Measurements from ENCODE around the gene MMEL1.

MMEL1 gene

DNA sequence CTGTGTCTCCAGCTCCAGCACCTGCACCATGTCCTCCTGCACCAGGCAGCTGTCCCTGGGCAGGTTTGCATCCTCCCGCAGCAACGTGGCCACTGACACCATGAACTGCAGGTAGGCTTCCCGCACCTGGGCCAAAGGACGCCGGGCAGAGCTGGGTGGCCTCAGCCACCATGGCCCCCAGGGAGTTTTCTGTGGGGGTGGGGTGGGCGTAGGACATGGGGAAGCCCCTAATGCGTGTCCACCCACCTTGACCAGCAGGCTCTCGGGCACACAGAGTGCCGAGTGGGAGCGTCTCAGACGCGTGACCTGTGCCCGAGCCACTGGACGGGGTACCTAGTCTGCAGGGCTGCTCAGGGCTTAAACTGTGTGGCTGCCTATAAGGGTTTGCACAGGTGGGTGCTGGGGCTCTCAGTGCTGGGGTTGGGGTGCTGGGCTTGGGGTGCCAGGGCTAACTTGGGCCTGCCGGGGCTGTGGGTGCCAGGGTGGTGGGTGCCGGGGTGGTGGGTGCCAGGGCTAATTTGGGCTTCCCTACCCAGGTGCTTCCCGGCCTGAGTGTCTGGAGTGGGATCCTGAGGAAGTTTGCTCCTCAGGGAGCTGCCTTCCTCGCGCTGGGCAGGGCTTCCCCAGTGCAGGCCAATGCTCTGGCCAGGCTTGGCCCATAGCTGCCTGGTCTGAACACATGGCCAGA is 28.5 kb downstream of the MMEL1 start:
- no peak for DNase-seq

- DNase-seq, result no peak
Observed at GRCh38 chr1:2603521-2604155, 29.2 kb downstream of the MMEL1 start.

DNA sequence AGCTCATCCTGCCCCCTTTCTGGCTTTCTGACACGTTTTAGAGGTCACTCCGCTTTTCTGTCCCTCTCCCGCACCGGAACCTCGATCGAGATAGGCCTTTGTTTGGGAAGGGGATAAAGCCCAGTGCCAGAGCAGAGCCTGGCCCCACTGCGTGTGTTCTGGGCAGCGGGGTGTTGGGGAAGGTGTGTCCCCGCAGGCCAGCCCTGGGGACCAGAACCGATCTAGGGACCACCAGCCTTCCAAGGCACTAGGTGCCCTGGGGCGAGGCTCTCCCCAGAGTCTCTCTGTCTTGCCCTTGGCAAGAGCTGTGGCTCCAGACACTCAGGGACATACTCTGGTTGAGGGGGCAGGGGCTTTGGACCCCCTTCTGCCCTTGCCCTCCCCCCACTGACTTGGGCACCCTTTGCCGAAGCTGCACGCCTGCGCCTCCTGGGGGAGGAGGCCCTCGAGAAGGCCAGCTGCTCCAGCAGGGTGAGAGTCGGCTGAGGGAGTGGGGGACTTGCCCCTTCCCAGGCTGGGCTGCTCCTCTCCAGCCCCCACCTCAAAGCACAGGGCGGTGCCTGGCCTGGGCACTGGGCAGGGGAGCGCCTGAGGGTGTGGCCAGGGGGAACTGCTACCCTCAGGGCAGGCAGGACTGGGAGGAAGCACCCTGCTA is 29.8 kb downstream of the MMEL1 start:
- no peak for DNase-seq

DNA sequence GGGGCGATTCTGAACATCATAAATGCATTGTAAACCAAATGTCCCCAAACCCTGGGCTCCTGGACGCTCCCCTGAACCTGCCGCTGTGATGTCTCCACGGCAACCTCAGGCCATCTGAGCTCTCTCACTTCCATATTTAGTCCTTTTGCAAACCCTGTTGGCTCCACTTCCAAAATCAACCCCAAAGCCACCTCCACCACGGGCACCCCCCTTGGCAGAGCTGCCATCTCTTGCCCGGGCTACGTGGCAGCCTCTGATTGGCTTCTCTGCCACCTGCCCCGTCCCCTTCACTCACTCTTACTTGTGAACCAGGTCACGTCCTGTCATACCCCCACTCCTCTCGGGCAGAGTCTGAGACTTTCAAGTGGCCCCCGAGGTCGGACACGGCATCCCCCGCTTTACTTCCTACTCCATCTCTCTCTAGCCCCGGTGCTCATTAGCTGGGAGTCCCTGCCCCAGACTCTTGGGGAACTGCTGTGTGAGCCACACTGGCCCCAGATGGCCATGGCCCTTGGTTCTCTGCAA is 30.4 kb downstream of the MMEL1 start:
- no peak for DNase-seq

DNA sequence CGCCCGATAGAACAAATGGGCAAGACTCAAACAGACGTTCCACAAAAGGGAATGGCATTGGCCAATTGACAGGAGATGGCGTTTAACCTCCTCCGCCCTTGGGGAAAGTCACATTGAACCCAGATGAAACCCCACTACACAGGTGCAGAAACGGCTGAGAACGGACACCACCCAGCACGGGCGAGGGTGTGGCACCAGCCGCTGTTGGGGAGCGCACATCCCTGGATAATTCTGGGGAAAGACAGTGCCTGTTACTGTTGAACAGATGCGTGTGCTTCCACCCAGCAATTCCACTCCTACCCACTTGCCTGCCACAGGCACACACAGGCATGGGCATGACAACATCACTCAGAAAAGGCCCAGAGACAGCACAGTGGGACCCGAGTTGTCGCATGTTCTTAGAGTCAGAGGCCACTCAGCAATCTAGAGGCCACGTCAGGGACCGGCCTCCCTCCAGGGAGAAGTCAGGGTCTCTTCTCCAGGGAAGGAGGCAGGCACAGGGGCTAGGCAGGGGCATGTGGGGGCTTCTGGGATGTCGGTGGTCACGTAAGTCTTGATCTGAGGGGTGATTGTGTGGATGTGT is 31.0 kb downstream of the MMEL1 start:
- no peak for DNase-seq

- DNase-seq, result no peak
Observed at GRCh38 chr1:2598329-2598931, 34.4 kb downstream of the MMEL1 start.

GRCh38 chr1:2597441-2598328 is 35.1 kb downstream of the MMEL1 start:
- no peak for DNase-seq

DNA sequence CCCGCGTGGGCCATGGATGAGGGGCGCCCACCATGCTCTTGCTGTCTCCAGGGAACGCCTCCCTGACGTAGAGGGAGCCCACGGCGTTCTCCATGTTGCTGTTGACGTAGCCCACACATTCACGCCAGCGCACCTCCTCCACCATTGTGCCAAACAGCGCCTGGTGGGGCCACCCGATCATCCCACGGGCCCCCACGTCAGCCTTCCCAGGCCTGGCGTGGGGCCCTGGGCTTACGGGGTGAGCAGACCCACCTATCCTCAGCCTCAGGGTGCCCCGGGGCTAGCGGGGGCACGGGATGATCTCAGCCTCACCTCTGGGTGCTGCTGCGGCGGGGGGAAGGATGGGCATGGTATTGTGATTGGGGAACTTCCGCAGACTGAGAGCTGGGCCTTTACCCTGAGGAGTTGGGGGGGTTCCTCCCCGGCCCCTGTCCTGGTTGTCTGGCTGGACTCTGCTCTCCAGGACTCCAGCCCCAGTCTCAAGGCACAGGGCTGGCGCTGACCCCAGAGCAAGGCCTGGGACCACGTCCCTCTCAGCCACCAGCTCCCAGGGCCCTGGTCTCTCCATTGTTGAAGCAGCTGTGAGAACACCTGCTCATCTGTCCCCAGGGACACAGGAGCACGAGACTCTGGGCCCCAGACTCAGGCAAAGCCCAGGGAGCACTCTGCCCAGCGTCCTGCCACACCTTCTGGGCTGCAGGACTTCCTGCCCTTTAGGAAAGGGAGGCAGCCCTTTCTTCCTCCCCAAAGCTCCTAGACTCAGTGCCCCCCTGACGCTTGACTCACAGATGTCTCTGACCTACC is 36.1 kb downstream of the MMEL1 start:
- no peak for DNase-seq

DNA sequence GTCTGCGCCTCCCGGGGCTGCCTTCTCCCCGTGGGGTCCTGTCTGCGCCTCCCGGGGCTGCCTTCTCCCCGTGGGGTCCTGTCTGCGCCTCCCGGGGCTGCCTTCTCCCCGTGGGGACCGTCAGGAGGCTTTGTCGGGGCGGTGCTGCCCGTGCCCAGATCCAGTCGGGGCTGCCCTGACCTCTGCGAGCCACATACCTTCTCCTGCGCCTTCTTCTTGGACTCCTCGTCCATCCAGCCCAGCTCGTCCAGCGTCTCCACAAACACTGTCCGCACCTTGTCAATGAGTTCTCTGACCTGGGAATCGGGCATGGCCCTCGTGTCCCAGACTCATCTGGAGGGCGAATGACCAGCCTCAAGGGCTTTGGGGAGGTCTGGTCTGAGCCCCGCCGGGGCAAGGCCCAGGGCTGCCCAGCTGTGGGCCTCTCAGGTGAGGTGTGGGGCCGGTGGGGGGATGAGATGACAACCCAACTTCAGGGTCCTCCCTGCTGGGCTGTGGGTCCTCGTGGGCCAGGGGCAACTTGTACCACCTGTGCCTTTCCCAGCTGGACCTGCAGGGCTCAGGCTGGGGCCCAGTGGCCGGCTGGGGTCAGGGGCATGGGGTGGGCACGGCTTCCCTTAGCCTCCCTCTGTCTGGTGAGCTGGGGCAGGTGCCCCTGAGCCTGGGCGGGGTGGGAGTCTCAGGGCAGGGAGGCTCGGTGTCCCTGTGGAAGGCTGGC is 36.8 kb downstream of the MMEL1 start:
- DNase-seq, result no peak

GRCh38 chr1:2595261-2595811 is 37.5 kb downstream of the MMEL1 start:
- no peak for DNase-seq

GRCh38 chr1:2594641-2595131 is 38.1 kb downstream of the MMEL1 start:
- DNase-seq, result no peak

DNA sequence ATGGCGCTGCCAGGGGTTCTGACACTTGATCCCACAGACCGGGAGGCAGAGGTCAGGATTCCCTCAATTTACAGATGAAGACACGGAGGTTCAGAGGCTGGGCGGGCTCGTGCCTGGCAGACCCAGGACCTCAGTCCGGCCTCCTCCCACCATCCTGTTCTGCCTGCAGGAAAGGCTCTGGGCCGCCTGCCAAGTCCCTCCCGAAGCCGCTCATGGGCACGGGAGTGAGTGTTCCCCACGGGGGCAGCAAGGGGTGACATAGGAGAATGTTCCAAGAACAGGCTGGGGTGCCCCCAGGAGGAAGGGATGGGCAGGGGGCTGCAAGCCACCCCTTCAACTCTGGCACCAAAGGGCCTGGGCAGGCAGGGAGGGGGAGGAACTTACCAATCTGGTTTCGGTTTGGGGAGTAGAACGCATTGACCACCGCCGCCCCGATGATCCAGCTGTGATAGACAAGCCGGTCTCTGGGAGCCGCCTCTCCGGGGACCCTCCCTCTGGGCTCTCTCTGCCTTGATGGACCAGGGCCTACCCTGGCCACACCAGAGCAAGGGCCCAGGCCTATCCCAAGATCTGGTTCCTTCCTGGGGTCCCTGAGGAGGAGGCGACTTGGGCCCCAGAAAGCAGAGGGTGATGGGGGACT is 38.7 kb downstream of the MMEL1 start:
- DNase-seq, result no peak

- no peak for DNase-seq
Observed at GRCh38 chr1:2593251-2593878, 39.5 kb downstream of the MMEL1 start.

- DNase-seq, result no peak
Observed at GRCh38 chr1:2592672-2593071, 40.1 kb downstream of the MMEL1 start.

DNA sequence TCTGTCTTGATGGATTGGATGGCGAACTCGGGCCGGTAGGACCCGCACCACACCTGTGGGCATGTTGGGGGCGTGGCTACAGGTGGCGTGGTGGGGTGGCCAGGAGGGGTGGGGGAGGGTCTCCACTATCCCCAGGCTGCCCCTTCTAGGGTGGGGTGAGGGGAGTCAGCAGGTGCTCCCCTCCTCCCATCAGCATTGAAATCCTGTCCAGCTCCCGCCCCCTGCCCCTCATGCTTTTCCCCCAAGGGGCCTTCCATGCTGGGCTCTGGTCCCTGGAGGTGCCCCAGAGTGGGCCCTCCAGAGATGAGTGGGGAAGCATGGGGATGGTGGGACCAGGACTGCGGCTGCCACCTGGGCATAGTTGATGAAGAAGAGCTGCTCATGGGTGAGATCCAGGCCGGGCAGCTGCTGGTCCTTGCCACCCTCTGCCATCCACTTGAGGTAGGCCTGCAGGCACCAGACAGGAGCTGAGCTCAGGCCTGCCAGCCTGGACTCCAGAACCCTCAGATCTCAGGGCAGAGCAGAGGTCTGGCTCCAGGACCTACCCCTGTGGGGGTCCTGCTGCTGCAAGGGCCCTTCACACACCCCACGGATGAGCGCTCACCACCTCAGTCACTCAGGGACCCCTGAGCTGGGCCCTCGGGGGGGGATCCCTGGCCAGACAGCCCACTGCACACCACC is 41.1 kb downstream of the MMEL1 start:
- DNase-seq, result no peak

DNA sequence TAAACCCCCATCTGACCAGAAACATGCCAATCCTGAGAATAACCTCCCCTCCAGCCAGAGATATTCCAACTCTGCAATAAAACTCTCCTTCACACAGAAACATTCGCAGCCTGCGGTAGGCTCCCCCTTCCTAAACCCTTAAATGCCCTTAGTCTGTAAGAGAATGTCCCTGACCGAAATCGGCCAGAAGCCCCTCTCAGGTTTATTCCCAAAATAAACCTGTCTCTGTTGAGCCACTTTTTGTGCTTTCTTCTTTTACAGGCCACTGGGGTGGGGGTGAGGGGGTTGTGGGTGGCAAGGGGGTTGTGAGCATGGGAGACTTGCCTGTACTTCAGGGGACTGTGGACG is 41.6 kb downstream of the MMEL1 start:
- no peak for DNase-seq

- DNase-seq, result no peak
Observed at GRCh38 chr1:2590233-2591141, 42.3 kb downstream of the MMEL1 start.
